HUES6 (cell line): ENCODE results near the gene CBX1.

Source experiments
- H3K27ac ChIP-seq: 2 replicates; pipeline ENCODE4 v1.7.0; 2013; ENCODE audit warnings: low read depth, mild to moderate bottlenecking, low read length, inconsistent platforms
- H3K27me3 ChIP-seq: 2 replicates; pipeline ENCODE4 v1.6.1; 2013; ENCODE audit warnings: low read length; ENCODE audit not compliant: control insufficient read depth, insufficient read depth
- H3K36me3 ChIP-seq: 2 replicates; pipeline ENCODE4 v1.6.1; 2013; ENCODE audit warnings: low read length; ENCODE audit not compliant: control insufficient read depth, insufficient read depth
- H3K4me1 ChIP-seq: 2 replicates; pipeline ENCODE4 v1.6.1; 2013; ENCODE audit warnings: low read length; ENCODE audit not compliant: control insufficient read depth, insufficient read depth
- H3K4me3 ChIP-seq: 2 replicates; pipeline ENCODE4 v1.5.1; 2013; ENCODE audit warnings: low read depth, low read length
- H3K9ac ChIP-seq: one replicate; pipeline ENCODE4 v1.6.1; 2013; ENCODE audit warnings: mild to moderate bottlenecking, low read length
- H3K9me3 ChIP-seq: 2 replicates; pipeline ENCODE4 v1.6.1; 2013; ENCODE audit warnings: low read depth, low read length; ENCODE audit not compliant: control insufficient read depth, insufficient read depth

Gene CBX1

DNA sequence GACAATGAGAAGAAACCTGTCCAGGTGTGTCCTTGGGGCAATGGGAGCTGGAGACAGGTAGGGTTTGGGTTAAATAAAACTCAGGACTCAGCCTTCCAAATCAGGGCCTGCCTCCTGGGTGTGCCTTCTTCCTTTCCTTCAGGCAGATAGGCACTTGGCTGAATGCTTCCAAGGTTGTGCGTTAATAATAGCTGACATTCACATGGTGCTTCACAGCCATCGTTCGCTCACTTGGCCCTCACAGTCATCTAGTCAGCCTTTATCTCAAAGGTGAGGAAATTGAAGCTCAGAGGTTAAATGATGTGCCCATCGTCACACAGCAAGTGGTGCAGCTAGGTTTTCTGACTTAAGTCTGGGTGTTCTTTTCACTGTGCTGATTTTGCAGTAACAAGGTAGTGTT is 43.7 kb downstream of the CBX1 start:
- Histone ChIP-seq H3K4me3 (no peak overlapping the region), H3K36me3 (peaks cover 70% of the 10 kb centered on the region), H3K27me3 (no peaks in the 10 kb centered on the region), H3K4me1 (peaks cover 35% of the 10 kb centered on the region), H3K9ac (no peak overlapping the region), H3K9me3 (no peaks in the 10 kb centered on the region), H3K27ac (no peak overlapping the region)

DNA sequence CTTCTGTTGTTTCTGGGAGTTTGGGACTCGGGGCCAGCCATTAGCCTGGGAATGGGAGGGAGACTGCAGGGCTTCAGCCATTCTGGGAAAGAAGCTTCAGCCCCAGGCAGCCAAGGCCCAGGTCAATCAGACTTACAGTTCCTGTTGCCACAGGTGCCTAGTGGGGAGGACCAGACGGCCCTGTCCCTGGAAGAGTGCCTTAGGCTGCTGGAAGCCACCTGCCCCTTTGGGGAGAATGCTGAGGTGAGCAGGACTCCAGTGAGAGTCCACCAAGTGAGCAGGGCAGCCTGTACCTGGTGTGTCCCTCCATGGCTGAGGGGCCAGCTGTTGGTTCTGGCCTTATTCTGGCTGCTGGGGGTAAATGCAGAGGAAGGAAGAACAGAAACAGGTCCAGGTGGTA is 44.4 kb downstream of the CBX1 start:
- H3K36me3 ChIP-seq: peaks cover 70% of the 10 kb centered on the region
- H3K4me1 ChIP-seq: peaks cover 42% of the 10 kb centered on the region
- H3K27ac ChIP-seq: peak overlapping the region; percentile 97
- H3K27me3 ChIP-seq: no peaks in the 10 kb centered on the region
- no peaks in the 10 kb centered on the region for H3K9me3 ChIP-seq
- peak overlapping the region; percentile 86 for H3K9ac ChIP-seq
- H3K4me3 ChIP-seq: no peak overlapping the region

DNA sequence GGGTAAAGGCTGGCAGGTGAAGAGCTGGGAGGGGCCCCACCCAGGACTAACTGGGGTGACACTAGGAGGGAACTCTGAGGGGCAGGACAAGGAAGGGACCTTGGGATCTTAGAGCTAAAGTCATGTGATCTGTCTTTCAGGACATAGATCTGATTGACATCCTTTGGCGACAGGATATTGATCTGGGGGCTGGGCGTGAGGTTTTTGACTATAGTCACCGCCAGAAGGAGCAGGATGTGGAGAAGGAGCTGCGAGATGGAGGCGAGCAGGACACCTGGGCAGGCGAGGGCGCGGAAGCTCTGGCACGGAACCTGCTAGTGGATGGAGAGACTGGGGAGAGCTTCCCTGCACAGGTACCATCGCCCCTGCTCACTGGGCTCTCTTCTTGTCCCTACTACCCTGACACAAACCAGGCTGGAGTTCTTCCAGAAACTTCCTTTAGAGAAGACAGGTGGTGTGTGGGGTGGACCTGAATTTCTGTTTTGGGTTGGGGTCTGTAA is 45.0 kb downstream of the CBX1 start:
- Histone ChIP-seq H3K36me3 (peaks cover 68% of the 10 kb centered on the region), H3K27me3 (no peaks in the 10 kb centered on the region), H3K27ac (peak overlapping the region; percentile 97), H3K9ac (peak overlapping the region; percentile 86), H3K9me3 (no peaks in the 10 kb centered on the region), H3K4me1 (peaks cover 47% of the 10 kb centered on the region), H3K4me3 (peak overlapping the region; percentile 79)

DNA sequence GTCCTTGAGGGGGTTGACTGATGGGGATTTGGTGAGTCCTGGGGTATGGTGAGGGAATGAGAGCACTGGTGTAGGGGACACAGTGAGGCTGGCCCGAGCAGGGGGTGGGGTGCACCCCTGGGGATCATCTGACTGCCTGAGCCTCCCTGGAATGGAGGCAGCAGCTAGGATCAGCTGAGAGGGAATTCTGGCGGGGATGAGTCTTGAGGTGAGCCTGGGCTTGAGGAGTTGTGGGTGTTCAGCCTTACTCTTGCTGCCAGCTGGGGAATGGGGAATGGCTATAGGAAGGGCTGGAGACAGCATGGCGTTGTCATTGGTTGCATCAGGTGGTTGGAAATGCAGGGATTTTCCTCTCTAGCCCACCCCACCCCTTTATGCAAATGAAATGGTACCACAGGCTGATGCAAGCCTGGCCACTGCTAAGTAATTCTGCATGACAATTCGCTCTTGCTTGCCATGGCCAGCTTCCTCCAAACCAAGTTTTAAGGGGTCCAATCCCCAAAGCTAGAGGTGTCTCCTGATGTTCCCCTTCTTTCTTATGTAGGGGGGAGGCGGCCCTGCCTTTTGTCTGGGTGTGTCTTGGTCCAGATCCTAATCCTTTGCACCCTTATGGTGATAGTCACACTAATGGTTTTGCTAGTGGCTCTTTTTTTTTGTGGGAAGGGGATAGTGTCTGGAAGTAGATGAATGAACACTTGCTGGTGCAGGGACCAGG is 45.6 kb downstream of the CBX1 start:
- Histone ChIP-seq H3K4me3 (peak overlapping the region; percentile 79), H3K27ac (peak overlapping the region; percentile 97), H3K27me3 (no peaks in the 10 kb centered on the region), H3K9me3 (no peaks in the 10 kb centered on the region), H3K4me1 (peaks cover 53% of the 10 kb centered on the region), H3K9ac (peak overlapping the region; percentile 86), H3K36me3 (peaks cover 70% of the 10 kb centered on the region)

DNA sequence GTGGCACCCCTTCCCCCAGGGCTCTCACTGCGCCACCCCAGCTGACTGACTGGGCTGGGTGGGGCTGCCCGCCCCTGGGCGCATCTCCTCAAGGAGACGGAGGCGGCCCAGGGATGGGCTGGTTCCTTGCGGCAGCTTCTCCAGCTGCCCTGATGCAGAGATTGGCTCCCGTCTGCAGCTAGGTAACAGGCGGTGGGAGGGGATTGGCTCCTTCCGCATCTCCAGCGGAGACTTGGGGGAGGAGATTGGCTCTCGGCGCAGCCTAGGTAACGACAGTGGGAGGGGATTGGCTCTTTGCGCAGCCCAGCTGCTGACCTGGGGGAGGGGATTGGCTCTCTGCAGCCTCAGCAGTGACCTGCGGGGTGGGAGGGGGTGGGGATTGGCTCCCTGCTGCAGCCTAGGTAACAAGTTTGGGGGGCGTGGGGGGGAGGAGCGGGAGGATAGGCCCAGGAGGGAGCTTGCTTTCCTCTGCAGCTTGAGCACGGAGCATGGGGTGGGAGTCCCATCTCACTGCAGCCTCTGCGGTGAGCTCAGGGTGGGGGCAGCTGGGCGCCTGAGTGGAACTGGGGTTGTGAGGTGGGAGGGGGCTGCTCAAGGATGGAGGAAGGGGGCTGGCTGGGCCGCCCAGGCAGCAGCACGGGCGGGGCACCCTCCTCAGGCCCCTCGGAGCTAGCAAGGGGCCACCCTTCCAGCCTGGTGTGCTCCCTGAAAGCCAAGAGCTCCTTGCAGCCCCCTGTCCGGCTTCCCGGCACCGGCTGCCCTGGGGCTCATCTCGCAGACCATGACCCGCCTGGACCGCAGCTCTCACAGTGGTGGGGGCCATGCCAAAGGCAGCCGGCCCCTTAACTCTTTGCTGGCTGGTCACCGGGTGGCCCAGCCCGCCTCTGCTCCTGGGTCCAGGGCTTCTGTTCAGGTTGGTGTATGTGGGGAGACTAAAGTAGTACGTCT is 46.8 kb downstream of the CBX1 start:
- H3K27me3 ChIP-seq: no peaks in the 10 kb centered on the region
- no peaks in the 10 kb centered on the region for H3K9me3 ChIP-seq
- H3K4me3 ChIP-seq: peak overlapping the region; percentile 79
- H3K9ac ChIP-seq: peak overlapping the region; percentile 86
- peaks cover 62% of the 10 kb centered on the region for H3K4me1 ChIP-seq
- H3K27ac ChIP-seq: peak overlapping the region; percentile 85
- H3K36me3 ChIP-seq: peaks cover 63% of the 10 kb centered on the region

DNA sequence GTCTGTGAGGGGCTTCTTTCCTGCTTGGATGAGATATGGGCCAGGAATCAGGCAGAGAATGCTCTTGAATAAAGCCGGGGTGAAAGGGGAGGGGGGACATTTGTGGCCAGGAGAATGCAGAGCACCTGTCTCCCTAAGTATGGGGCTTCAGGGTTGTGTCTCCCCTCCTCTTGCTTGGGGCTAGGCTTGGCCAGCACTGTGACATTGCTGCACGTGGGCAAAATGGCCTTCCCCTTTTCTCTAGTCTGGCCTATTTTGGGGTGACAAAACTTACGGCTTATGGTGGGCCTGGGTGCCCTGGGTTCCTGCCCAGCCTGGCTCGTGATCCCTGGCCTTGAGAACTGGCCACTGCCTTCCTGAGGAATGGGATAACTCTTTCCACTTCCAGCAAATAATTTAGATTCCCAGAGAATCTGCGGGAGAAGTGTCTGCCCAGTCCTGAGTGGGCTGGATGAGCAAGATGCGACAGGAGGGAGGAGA is 47.5 kb downstream of the CBX1 start:
- H3K4me3 ChIP-seq: peak overlapping the region; percentile 45
- H3K36me3 ChIP-seq: peaks cover 56% of the 10 kb centered on the region
- no peaks in the 10 kb centered on the region for H3K9me3 ChIP-seq
- no peaks in the 10 kb centered on the region for H3K27me3 ChIP-seq
- no peak overlapping the region for H3K27ac ChIP-seq
- H3K9ac ChIP-seq: no peak overlapping the region
- H3K4me1 ChIP-seq: peaks cover 62% of the 10 kb centered on the region

DNA sequence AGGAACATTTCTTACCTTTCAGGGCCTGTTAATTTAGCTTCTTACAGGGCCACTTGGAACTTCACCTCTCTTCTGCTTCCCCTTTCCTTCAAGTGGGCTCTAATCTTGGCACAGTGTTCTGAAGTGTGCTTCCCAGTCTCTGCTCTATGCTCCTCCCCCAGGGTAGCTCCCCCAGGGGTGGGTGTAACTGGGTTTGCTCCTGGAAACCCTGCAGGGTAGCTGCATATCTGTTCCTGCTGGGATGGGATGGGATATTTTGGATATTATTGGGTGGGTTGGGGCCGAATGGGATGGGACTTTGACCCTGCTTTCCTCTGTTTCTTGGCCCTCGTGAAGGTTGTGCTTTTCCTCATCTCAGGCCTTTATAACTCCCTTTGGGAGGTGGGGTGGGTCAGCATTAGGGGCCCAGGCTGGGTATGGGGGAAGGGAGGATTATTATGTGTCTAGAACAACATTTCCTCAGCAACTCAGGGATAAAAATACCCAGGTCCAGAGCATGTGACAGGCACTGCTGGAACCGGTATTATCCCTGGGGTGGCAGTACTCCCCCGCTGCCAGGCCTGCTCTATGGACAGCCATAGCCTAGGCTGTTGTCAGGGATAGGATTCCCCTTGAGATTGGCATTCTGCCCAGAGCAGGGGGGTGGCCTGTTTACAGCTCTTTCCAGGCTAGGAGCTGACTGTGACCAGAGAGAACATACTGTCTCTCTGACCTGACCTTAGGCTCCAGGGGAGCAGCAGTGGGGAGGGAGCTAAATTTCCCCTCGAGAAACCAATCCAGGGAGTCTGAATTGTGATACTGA is 48.1 kb downstream of the CBX1 start:
- Histone ChIP-seq H3K36me3 (peaks cover 49% of the 10 kb centered on the region), H3K4me3 (peak overlapping the region; percentile 45; the same call in 1 of the 2 replicates), H3K27me3 (no peaks in the 10 kb centered on the region), H3K4me1 (peaks cover 62% of the 10 kb centered on the region), H3K9ac (no peak overlapping the region), H3K27ac (no peak overlapping the region), H3K9me3 (no peaks in the 10 kb centered on the region)

DNA sequence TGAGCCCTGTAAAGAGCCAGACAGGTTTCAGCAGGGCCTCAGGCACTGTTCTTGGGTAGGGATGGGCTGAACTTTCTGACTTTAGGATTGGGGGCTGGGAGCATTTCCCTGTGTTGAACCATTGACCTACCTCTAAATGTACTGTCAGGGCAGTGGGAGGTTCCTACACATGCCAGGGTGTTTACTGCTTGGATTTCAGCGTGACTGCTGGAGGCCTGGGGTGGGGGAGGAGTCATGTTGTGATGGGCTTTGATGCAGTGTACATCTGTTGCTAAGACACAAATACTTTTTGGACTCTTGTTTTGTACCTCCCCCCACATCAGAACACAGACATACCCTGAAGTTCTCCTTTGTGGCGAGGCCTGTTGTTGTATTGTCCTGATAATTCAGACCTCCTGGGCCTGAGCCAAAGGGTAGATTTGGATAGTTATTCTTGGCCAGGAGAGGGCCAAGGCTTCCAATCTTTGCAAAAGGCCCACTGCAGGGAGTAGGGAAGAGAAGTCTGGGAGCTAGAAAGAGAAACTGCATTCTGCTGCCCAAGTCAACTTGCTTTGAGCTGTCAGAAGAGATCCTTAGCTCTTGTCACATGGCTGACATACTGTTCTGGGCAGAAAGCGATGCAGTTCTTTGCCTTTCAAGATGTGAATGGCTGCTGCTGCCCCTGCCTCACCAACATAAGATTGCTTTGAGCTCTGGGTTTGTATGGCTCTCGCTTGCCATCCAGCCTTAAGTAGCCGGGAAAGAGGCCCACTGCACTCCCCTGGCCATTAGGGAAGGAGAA is 49.4 kb downstream of the CBX1 start:
- H3K27ac ChIP-seq: no peak overlapping the region
- H3K9me3 ChIP-seq: no peaks in the 10 kb centered on the region
- H3K36me3 ChIP-seq: peaks cover 37% of the 10 kb centered on the region
- H3K4me1 ChIP-seq: peaks cover 62% of the 10 kb centered on the region
- peak overlapping the region; percentile 27 for H3K4me3 ChIP-seq
- no peaks in the 10 kb centered on the region for H3K27me3 ChIP-seq
- H3K9ac ChIP-seq: no peak overlapping the region

DNA sequence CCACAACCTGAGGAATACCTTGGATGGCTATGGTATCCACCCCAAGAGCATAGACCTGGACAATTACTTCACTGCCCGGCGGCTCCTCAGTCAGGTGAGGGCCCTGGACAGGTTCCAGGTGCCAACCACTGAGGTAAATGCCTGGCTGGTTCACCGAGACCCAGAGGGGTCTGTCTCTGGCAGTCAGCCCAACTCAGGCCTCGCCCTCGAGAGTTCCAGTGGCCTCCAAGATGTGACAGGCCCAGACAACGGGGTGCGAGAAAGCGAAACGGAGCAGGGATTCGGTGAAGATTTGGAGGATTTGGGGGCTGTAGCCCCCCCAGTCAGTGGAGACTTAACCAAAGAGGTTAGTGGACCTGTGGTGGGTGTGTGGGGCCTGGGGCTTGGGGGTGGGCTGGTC is 50.0 kb downstream of the CBX1 start:
- no peak overlapping the region for H3K9ac ChIP-seq
- H3K36me3 ChIP-seq: peaks cover 31% of the 10 kb centered on the region
- H3K9me3 ChIP-seq: no peaks in the 10 kb centered on the region
- no peak overlapping the region for H3K27ac ChIP-seq
- 0 out of 2 replicates have a peak overlapping the region, but pooled peaks have one; percentile 2 for H3K4me3 ChIP-seq
- H3K27me3 ChIP-seq: no peaks in the 10 kb centered on the region
- peaks cover 60% of the 10 kb centered on the region for H3K4me1 ChIP-seq
